Epidermal melanocyte (primary cell): ENCODE data around the gene CNIH1.

ENCODE experiments used
- DNase-seq: peaks from one replicate; pipeline ENCODE4 v3.0.0; 2011; ENCODE audit warnings: low spot score; ENCODE audit not compliant: insufficient read length

CNIH1 gene

DNA sequence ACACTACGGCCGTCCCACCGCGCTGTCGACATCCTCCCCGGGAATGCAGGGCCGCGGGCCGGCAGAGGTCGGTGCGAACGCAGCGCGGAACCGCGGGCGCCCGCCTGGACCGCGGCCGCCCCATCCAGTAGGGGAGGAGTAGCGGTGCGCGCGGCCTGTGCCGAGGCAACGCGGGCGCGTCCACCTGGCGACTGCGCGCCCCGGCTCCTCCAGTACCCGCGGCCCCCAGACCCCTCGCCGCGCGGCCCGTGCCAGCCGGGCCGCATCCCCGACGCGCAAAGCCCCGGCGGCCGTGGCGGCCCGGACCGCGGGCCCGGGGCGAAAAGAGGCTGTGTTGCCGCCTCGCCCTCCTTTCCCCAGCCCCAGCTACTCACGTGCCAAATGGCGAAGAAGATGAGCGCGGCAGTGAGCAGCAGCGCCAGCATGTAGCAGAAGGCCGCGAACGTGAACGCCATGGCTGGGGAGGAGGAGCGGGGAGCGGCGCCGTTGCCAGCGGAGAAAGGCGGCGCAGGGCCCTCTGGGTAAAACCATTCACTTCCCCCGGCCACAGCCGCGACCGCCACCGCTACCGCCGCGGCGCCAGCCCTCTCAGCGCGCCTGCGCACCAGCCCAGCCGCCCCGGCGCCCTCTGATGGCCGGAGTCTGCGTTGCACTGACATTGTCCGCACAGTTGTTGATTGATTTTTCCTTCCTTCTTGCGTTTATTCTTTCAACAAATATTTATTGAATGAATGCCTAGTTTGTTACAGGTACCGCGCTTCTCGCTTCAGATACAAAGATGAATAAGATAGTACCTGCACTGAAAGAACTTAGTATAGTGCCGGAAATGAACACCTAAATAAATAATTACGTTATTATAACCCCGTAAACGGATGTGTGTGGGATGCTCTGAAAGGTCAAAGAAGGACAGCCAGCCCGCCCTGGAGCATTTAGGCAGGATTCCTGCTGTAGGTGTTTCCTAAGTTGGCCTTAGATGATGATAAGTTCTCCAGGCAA lies at the start of gene CNIH1:
TSS of gene CNIH1 (minus strand) at position 502 of the 996 bp plus-strand sequence. CDS start at position 455, 47 bp downstream.
- peak; percentile 90 for DNase-seq

DNA sequence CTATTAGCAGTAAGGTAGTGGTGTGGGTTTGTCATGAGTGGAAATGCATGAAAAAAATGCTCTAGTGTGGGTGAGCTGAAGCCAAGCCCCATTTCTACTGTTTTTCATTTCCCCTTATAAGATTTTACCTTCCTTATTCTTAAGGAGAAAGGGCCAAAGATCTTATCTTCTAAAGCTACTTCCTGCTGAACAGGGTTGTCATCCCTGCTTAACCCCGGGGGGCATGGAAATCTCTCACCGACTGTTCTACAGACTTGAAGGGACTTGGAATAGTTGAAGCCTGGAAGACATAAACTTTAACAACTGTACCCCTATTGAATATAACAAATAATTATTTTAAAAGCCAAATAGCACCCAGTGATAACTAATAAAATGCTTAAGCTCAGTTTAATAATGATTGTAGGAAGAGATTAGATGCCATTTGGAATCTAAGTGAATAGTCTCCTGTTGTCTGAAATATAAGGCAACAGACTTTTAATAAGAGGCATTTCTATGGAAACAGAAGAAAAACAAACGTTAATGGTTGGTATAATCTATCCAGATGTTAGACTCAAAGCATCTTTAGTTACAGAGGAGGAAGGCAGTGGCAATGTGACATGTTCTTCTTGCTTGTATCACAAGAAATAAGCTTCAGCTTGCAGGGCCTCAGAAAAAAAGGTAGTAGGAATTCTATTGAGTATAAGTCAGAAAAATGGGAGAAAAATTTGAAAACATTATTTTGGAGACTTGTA lies 49.4 kb upstream of the CNIH1 start:
- DNase-seq, result no peak

- no peak for DNase-seq
These were observed 48.7 kb upstream of the CNIH1 start for GRCh38 chr14:54489731-54490444.

GRCh38 chr14:54489318-54489683 lies 48.1 kb upstream of the CNIH1 start:
- no peak for DNase-seq

DNA sequence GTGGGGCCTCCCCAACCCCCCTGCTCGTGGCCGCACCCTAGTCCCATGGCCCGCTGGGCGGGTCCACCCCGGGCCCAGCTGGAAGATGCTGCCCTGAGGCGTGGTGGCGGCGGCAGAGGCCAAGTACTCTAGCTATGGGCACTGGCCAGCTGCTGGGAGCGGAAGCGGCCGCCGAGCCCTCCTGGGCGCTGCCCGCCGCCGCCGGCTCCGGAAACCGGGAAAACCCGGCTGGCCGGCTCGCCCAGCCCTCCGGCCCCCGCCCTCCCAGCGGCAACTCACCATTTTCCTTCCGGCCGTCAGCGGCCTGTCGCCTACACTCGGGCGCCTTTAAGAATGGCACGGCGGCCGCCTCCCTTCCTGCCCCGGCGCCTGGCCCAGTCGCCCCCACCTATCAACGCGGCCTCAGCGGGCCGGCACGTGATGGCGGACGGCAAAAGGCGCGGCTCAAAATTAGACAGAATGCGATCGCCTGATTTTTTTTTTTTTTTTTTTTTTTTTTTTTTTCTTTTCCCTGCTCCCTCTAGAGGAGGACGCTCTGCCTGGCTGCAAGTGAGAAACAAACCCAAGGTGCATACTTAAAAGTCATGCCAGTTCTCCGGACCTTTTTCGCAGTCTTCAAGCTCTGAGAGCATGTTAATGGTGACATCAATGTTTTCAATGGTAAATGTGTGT lies 47.6 kb upstream of the CNIH1 start, which contains the start of gene GMFB:
TSS of gene GMFB (minus strand) at position 335 of the 672 bp plus-strand sequence. CDS start at position 282, 53 bp downstream.
- peak; percentile 80 for DNase-seq

- no peak for DNase-seq
These were observed 47.1 kb upstream of the CNIH1 start for GRCh38 chr14:54488318-54488645.

DNA sequence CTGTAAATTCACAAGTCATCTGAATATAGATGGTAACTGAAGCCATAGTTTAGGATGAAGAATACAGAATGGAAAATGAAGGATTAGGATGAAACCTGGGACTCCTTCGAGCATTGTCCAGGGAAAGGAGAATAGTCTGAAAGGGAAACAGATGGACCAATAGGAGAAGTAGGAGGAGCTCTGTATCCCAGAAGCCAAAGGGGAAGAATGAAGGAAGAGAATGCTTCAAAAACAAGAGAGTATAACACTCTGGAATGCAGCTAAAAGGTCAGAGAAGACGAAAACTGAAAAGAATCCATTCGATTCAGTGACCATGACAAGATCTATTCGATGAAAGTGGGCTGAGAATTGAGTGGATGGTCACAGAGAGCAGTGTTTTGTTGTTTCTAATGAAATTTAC lies 46.6 kb upstream of the CNIH1 start:
- DNase-seq, result peak; percentile 71

DNA sequence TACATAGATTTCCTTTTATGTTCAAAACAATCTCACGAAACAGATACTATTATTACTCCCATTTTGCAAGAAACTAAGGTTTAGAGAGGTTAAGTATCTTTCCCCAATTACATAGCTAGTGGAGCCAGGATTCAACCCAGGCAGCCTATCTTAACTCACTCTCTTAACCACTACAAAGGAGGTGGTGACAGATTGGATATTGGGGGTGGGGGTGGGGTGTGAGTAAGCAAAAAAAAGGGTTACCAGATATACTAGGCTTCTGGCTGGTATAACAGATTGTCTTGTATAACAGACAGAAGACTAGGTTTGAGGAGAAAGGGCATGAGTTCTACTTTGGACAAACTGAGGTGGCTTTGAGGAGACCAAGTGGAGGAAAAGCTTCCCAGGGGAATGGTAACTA lies 45.5 kb upstream of the CNIH1 start:
- DNase-seq, result no peak

DNA sequence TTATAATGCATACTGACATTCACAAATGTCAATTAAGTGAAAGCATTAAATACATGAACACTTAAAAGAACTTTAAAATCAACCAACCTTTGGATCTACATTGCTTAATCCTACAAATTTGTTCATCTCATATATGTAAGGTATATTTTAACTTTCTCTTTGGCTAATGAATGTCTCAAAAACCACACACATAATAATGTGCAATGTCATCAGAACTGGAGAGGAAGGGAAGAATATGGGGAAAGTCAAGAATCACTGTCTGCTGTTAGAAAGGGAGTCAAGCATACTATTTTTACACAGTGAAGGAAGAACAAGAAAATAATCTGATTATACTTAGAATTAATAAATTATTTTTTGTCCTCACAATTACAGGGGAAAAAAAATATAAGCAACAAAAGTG lies 42.7 kb upstream of the CNIH1 start:
- no peak for DNase-seq

- DNase-seq, result no peak
These were observed 42.0 kb upstream of the CNIH1 start for GRCh38 chr14:54483073-54483745.

DNA sequence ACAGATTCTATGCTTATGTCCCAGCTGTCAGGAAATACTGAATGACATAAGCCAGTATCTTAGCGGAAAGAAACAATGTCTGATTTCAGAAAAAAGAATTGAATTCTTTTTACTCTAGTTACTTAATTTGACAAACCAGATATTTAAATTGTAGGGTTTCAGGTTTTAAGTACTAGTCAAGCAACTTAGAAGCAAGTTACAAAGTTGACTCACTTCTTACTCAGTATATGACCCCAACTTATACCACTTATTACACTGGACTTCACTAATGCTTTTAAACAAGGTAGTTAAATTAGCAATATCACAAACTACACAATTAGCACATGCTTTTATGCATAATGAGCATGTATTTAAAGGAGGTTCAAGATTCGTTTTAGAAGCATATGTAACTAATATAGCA lies 40.5 kb upstream of the CNIH1 start:
- no peak for DNase-seq

GRCh38 chr14:54480830-54481562 lies 39.8 kb upstream of the CNIH1 start:
- DNase-seq, result no peak

- no peak for DNase-seq
These were observed 37.6 kb upstream of the CNIH1 start for GRCh38 chr14:54478636-54479215.

GRCh38 chr14:54475911-54476310 lies 34.7 kb upstream of the CNIH1 start:
- no peak for DNase-seq

GRCh38 chr14:54475187-54475899 lies 34.2 kb upstream of the CNIH1 start:
- no peak for DNase-seq

- no peak for DNase-seq
These were observed 33.1 kb upstream of the CNIH1 start for GRCh38 chr14:54474232-54474793.

GRCh38 chr14:54472315-54472714 lies 31.1 kb upstream of the CNIH1 start:
- DNase-seq, result no peak

- DNase-seq, result no peak
These were observed 30.5 kb upstream of the CNIH1 start for GRCh38 chr14:54471641-54472040.

GRCh38 chr14:54470701-54471100 lies 29.5 kb upstream of the CNIH1 start:
- no peak for DNase-seq
